GM18873 (cell line): ENCODE results near the gene PCDHB7.
"Not testable (repeated sequence)": the region's sequence is repeated elsewhere in the genome, so short reads cannot be mapped to it uniquely, and the experiment has no call there.

Experiments used
- ATAC-seq: cut with Tn5 transposase; IDR thresholded peaks from one replicate; pipeline ENCODE4 v1.9.1; 2021; ENCODE audit warnings: mild to moderate bottlenecking, moderate library complexity, moderate number of reproducible peaks; ENCODE audit not compliant: unreplicated experiment, low FRiP score

Gene PCDHB7

DNA sequence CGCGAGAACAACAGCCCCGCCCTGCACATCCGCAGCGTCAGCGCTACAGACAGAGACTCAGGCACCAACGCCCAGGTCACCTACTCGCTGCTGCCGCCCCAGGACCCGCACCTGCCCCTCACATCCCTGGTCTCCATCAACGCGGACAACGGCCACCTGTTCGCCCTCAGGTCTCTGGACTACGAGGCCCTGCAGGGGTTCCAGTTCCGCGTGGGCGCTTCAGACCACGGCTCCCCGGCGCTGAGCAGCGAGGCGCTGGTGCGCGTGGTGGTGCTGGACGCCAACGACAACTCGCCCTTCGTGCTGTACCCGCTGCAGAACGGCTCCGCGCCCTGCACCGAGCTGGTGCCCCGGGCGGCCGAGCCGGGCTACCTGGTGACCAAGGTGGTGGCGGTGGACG, 43.1 kb downstream of the PCDHB7 start:
- ATAC-seq, result not testable (repeated sequence)

DNA sequence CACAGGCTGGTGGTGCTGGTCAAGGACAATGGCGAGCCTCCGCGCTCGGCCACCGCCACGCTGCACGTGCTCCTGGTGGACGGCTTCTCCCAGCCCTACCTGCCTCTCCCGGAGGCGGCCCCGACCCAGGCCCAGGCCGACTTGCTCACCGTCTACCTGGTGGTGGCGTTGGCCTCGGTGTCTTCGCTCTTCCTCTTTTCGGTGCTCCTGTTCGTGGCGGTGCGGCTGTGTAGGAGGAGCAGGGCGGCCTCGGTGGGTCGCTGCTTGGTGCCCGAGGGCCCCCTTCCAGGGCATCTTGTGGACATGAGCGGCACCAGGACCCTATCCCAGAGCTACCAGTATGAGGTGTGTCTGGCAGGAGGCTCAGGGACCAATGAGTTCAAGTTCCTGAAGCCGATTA, 43.6 kb downstream of the PCDHB7 start:
- not testable (repeated sequence) for ATAC-seq

- ATAC-seq, result no peak
Measured at GRCh38 chr5:141223112-141223783, 50.8 kb downstream of the PCDHB7 start, which contains the start of gene PCDHB14. Gene PCDHB14 (plus strand): TSS chr5:141223343. CDS start chr5:141223506, 163 bp downstream.

DNA sequence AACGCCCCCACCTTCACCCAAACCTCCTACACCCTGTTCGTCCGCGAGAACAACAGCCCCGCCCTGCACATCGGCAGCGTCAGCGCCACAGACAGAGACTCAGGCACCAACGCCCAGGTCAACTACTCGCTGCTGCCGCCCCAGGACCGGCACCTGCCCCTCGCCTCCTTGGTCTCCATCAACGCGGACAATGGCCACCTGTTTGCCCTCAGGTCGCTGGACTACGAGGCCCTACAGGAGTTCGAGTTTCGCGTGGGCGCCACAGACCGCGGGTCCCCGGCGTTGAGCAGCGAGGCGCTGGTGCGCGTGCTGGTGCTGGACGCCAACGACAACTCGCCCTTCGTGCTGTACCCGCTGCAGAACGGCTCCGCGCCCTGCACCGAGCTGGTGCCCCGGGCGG, 52.4 kb downstream of the PCDHB7 start:
- ATAC-seq, result not testable (repeated sequence)

- not testable (repeated sequence) for ATAC-seq
Measured at GRCh38 chr5:141225421-141225820, 53.0 kb downstream of the PCDHB7 start.
